Ovary (tissue), 9 donors: ENCODE measurements around the gene TNFRSF19. TPM values are rescaled to one million over a fixed set of nuclear protein-coding genes. Genes with fewer than 3 reads are reported as not detected.
A peak's percentile ranks its signal among the peaks of the same experiment; 100 is the strongest.

Experiments used
- DNase-seq, 5 donors: peaks; one replicate each; pipeline ENCODE4 v3.0.0-alpha.2; 2019 to 2020
- H3K27ac ChIP-seq, 2 donors: fragments of 200-600 bp; one replicate each; pipeline versions ENCODE4 v1.5.1 to v1.8.0; 2019 to 2022
- H3K27me3 ChIP-seq: fragments of 200-600 bp; one replicate; pipeline ENCODE4 v1.8.0; 2022
- H3K36me3 ChIP-seq: fragments of 200-600 bp; sonication (generic); one replicate; pipeline ENCODE4 v1.5.1; 2019
- H3K4me1 ChIP-seq: one replicate; pipeline ENCODE4 v1.8.1; 2013; ENCODE audit warnings: mild to moderate bottlenecking, moderate library complexity; ENCODE audit not compliant: insufficient read depth
- H3K4me3 ChIP-seq: fragments of 200-600 bp; sonication (generic); one replicate; pipeline ENCODE4 v1.5.1; 2017
- H3K9me3 ChIP-seq, 2 donors: fragments of 200-600 bp in 1 of 2; sonication (generic) in 1 of 2; one replicate each; pipeline versions ENCODE4 v1.5.1 to v1.8.1; 2013 to 2019; ENCODE audit warnings: mild to moderate bottlenecking in 1 of 2, moderate library complexity in 1 of 2
- EP300 ChIP-seq: sonication (generic); formaldehyde crosslinking; IDR thresholded peaks from one replicate; pipeline ENCODE4 v1.6.1; 2017; ENCODE audit warnings: antibody characterized with exemption
- POLR2A ChIP-seq: fragments of 450-650 bp; IDR thresholded peaks from one replicate; pipeline ENCODE4 v1.6.1; 2017; ENCODE audit warnings: antibody characterized with exemption, mild to moderate bottlenecking, moderate library complexity
- WGBS, 3 donors: extraction: QIAGEN DNeasy Blood & Tissue Kit in 1 of 3; methylation state at CpG; one replicate each; pipeline versions ENCODE4 v1.1.5 to v1.1.7; 2013 to 2017; 5-methylcytosine and 5-hydroxymethylcytosine counted together
- intact Hi-C, 4 donors: fragments of 100-400 bp; cut with DNase I; formaldehyde crosslinking; loops; one replicate each; pipeline versions ENCODE4 v1.11.0 to v1.15.1; 2022 to 2023
- polyA plus RNA-seq, 2 donors: library from polyadenylated mRNA; stranded (reverse); fragments of 200-250 nt in 1 of 2; fragments of 350-450 nt in 1 of 2; fragmentation: Illumina TruSeq in 1 of 2; extraction: RNeasy Lipid Tissue Mini Kit (QIAGEN cat#74804) in 1 of 2; gene quantifications; one replicate each; pipeline ENCODE4 v1.2.3, GENCODE V29; 2013 to 2014
- total RNA-seq, 7 donors: library from RNA; depleted of rRNA in 2 of 7; stranded (reverse); fragments of >200 nt in 2 of 7; fragmentation: NEBNext Ultra II Directional in 3 of 7; extraction: Animal tissue kit (Norgen Biotek cat#: 25700) in 3 of 7; gene quantifications; one replicate each; pipeline versions ENCODE4 v1.1.0 to v1.2.4, GENCODE V29; 2016 to 2023
- TF ChIP-seq, protein P1 (sequence below), 3 donors: fragments of 450-650 bp in 2 of 3; fragments of 200-600 bp in 1 of 3; IDR thresholded peaks; one replicate each; pipeline versions ENCODE4 v1.5.1 to v1.8.0; 2016 to 2022; ENCODE audit warnings: antibody characterized with exemption in 3 of 3, mild to moderate bottlenecking in 1 of 3
- donor health status: DM: no; HTN: no; CAD: no; lungs with moderate emphysema.
- donor health status: DM: no; HTN: no; CAD: no.
- donor health status: Bipolar disorder and iron deficiency.
- donor health status: DM: yes; HTN: yes; CAD: no.
- donor health status: DM: no; HTN: no; CAD: no.
- donor health status: DM: yes; HTN: yes; CAD: no.

Gene TNFRSF19
- total and polyA plus RNA-seq, 9 donors = 2.6 to 15.3 (median 4.8) TPM

DNA sequence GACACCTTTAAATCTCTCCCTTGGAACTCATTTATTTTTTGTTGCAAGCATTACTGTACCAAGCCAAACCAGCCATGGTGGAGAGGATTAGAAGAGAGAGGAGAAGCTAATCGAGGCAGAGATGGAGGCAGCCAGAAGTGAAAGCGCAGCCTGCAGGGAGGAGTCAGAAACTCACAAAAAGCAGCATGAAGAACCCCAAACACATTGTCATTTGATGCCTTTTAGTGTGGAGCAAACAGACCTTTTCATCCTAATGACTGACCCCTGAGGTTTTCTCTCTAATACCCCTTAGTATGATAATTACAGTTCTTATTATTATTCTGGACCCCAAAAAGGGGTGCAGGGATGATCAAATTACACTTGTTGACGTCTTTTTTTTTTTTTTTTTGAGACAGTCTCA, 62.5 kb downstream of the TNFRSF19 start:
- H3K27me3 ChIP-seq = no peaks in the 10 kb centered on the region
- H3K4me3 ChIP-seq = no peak overlapping the region
- TF ChIP-seq POLR2A (no peak), EP300 (no peak)
- TF ChIP-seq, protein P1, sequence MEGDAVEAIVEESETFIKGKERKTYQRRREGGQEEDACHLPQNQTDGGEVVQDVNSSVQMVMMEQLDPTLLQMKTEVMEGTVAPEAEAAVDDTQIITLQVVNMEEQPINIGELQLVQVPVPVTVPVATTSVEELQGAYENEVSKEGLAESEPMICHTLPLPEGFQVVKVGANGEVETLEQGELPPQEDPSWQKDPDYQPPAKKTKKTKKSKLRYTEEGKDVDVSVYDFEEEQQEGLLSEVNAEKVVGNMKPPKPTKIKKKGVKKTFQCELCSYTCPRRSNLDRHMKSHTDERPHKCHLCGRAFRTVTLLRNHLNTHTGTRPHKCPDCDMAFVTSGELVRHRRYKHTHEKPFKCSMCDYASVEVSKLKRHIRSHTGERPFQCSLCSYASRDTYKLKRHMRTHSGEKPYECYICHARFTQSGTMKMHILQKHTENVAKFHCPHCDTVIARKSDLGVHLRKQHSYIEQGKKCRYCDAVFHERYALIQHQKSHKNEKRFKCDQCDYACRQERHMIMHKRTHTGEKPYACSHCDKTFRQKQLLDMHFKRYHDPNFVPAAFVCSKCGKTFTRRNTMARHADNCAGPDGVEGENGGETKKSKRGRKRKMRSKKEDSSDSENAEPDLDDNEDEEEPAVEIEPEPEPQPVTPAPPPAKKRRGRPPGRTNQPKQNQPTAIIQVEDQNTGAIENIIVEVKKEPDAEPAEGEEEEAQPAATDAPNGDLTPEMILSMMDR (IDR thresholded peaks at IDR 0.05) = no peak
- no peaks in the 10 kb centered on the region for H3K9me3 ChIP-seq
- no peaks in the 10 kb centered on the region for H3K36me3 ChIP-seq
- intact Hi-C loops = no loop called here
- WGBS, 3 donors = 86 to 87% (median 86%) methylated on average over 3 of the region's 3 CpGs
- peaks cover 13% of the 10 kb centered on the region for H3K4me1 ChIP-seq
- no peak for DNase-seq
- no peak overlapping the region for H3K27ac ChIP-seq

DNA sequence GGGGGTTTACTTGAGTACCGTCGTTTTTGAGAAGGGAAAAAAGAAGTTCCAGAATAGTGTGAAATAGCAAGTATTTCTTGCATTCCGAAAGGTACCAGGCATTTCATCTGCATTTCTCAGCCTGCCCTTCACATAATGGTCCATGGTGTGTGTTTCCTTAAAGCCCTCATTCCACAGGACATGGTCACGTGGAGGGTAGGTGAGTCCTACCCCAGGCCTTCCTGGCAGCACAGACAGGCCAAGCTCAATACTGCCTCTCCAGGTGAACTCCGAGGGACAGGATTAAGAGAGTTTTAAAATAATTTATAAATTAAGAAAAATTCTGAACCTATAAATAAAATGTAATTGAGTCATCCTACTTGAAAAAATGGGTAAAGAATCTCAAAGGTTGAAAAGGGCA, 64.7 kb downstream of the TNFRSF19 start:
- WGBS, 3 donors = 94% methylated on average over 5 of the region's 5 CpGs

DNA sequence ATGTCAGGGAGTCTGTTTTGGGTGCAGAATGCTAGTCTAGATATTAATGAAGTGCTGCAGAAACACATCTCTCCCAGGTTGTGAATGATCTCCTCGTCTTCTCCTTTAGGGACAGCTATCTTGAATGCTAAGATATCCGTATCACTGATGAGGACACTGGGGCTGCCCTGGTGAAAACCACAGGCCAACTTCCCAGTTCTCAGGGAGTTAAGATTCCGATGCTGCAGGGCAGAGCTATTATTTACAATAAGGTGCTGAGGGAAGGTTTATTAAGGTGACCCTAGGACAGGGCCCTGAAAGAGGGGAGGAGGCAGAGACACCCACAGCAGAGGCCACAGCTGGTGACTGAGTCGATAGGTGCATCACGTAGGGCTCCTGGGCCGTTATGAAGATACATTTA, 66.1 kb downstream of the TNFRSF19 start:
- 60 to 79% (median 73%) methylated on average over 6 of the region's 6 CpGs for WGBS, 3 donors
- no peaks in the 10 kb centered on the region for H3K27me3 ChIP-seq

More for the DNA sequence above, 64.7 kb downstream of the TNFRSF19 start:
- Histone ChIP-seq H3K27me3 (no peaks in the 10 kb centered on the region), H3K27ac (no peak overlapping the region), H3K4me3 (no peak overlapping the region), H3K9me3 (no peaks in the 10 kb centered on the region), H3K4me1 (peaks cover 5% of the 10 kb centered on the region), H3K36me3 (no peaks in the 10 kb centered on the region)
- no peak for DNase-seq
- TF ChIP-seq, protein P1 (IDR thresholded peaks at IDR 0.05) = no peak
- no peak for TF ChIP-seq EP300
- TF ChIP-seq POLR2A = no peak
- intact Hi-C loops = no loop called here

DNA sequence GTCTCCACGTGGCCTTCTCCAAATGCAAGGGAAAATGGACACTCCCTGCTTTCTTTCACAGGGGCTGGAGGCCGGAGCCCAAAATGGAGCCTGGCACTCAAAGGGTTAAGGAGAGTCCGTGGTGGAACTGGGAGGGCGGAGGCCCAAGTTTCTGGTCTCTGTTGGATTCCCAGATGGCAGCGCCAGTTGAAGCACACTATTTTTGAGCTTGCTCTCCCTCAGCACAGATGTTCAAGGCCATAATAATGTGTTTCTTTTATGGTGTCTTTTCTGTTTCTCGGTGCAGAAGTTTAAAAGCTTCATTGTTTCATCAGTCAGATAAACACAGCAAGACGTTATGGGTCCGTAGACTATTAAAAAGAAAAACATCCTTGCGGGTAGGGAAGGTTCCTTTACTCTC, 67.6 kb downstream of the TNFRSF19 start:
- Histone ChIP-seq H3K9me3 (no peaks in the 10 kb centered on the region), H3K4me1 (peaks cover 5% of the 10 kb centered on the region), H3K27me3 (no peaks in the 10 kb centered on the region), H3K4me3 (no peak overlapping the region), H3K36me3 (no peaks in the 10 kb centered on the region), H3K27ac (peak overlapping the region in 1 of 2 donors; percentile 1)
- TF ChIP-seq EP300 = no peak
- WGBS, 3 donors = 10 to 34% (median 12%) methylated on average over 9 of the region's 9 CpGs
- DNase-seq = peak in 4 of 5 donors; percentile 31 to 56 (median 40)
- intact Hi-C loops = no loop called here

More for the DNA sequence above, 66.1 kb downstream of the TNFRSF19 start:
- TF ChIP-seq POLR2A = no peak
- TF ChIP-seq, protein P1 (IDR thresholded peaks at IDR 0.05) = no peak
- no peak for TF ChIP-seq EP300
- intact Hi-C loops = no loop called here
- peaks cover 5% of the 10 kb centered on the region for H3K4me1 ChIP-seq
- H3K36me3 ChIP-seq = no peaks in the 10 kb centered on the region
- no peak for DNase-seq
- no peaks in the 10 kb centered on the region for H3K9me3 ChIP-seq
- H3K27ac ChIP-seq = no peak overlapping the region
- no peak overlapping the region for H3K4me3 ChIP-seq

DNA sequence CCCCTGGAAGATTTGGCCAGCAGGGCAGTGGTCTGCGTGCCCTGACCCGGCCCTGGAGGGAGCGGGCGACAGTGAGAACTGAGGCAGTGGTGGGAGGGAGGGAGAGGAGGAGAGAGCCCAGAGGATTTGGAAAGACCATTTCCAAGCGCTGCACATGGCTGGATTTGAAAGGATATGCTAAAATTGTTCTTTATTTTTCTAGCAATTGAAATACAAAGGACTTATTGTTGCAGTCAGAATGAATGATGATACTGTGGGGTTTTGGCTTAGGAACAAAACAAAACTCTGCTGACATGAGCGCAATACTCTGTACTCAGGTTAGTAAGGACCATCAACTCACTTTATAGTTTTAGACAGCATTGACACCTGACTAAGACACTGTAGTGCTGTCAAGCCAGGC, 69.5 kb downstream of the TNFRSF19 start:
- DNase-seq = no peak
- TF ChIP-seq EP300 (no peak), POLR2A (no peak)
- TF ChIP-seq, protein P1 (IDR thresholded peaks at IDR 0.05) = no peak
- H3K4me3 ChIP-seq = no peak overlapping the region
- no peaks in the 10 kb centered on the region for H3K36me3 ChIP-seq
- no peak overlapping the region for H3K27ac ChIP-seq
- H3K4me1 ChIP-seq = peaks cover 5% of the 10 kb centered on the region
- no peaks in the 10 kb centered on the region for H3K9me3 ChIP-seq
- 89 to 96% (median 96%) methylated on average over 6 of the region's 6 CpGs for WGBS, 3 donors
- H3K27me3 ChIP-seq = no peaks in the 10 kb centered on the region
- intact Hi-C loops = no loop called here
